ENCODE results near the gene SUPT16H. TPM values are rescaled to one million over a fixed set of nuclear protein-coding genes. Genes with fewer than 3 reads are reported as not detected.

SUPT16H gene
- total RNA-seq, 1 donor from 2014 or later, result 168 TPM

DNA sequence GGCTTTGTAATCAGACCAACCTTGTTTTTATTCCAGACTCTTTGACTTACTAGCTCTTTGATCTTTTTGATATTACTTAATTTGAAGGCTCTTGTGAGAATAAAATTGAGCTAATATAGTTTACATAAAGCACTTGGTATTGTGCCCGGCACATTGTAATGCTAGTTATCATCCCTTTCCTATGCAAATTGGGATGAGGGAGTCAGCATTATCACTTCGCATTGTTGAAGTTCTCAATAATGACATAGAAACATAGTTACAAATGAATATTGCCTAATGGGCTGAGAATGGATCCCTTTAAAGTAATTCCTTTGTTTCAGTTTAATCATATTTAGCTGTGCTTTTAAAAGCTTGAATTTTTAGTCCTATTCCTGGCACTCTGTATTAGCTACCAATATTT lies 36.6 kb downstream of the SUPT16H start:
- Mint-ChIP-seq H3K27me3 (ENCODE audit: low read depth) (peaks cover 1% of the 10 kb centered on the region), H3K27ac (no peak overlapping the region), H3K36me3 (ENCODE audit: low read depth) (peaks cover 17% of the 10 kb centered on the region), H3K4me1 (ENCODE audit: low read depth) (peaks cover 6% of the 10 kb centered on the region), H3K4me3 (ENCODE audit: low read depth) (no peak overlapping the region), H3K9me3 (no peaks in the 10 kb centered on the region)
- no peak for DNase-seq (ENCODE audit: low spot score)
- intact Hi-C loops (cut with micrococcal nuclease), result no loop called here

- H3K27me3 Mint-ChIP-seq (ENCODE audit: low read depth), result peaks cover 1% of the 10 kb centered on the region
- no peak overlapping the region for H3K27ac Mint-ChIP-seq
- H3K36me3 Mint-ChIP-seq (ENCODE audit: low read depth), result peaks cover 12% of the 10 kb centered on the region
- H3K4me1 Mint-ChIP-seq (ENCODE audit: low read depth), result peaks cover 6% of the 10 kb centered on the region
- intact Hi-C loops (cut with micrococcal nuclease), result no loop called here
- H3K9me3 Mint-ChIP-seq, result no peaks in the 10 kb centered on the region
- no peak overlapping the region for H3K4me3 Mint-ChIP-seq (ENCODE audit: low read depth)
- no peak for DNase-seq (ENCODE audit: low spot score)
Observed at GRCh38 chr14:21346532-21347135, 37.2 kb downstream of the SUPT16H start.

GRCh38 chr14:21343035-21343794 lies 40.6 kb downstream of the SUPT16H start:
- DNase-seq (ENCODE audit: low spot score), result no peak
- intact Hi-C loops (cut with micrococcal nuclease), result no loop called here
- peaks cover 1% of the 10 kb centered on the region for H3K27me3 Mint-ChIP-seq (ENCODE audit: low read depth)
- H3K4me1 Mint-ChIP-seq (ENCODE audit: low read depth), result peaks cover 6% of the 10 kb centered on the region
- no peaks in the 10 kb centered on the region for H3K36me3 Mint-ChIP-seq (ENCODE audit: low read depth)
- H3K4me3 Mint-ChIP-seq (ENCODE audit: low read depth), result no peak overlapping the region
- no peak overlapping the region for H3K27ac Mint-ChIP-seq
- H3K9me3 Mint-ChIP-seq, result no peaks in the 10 kb centered on the region

- H3K9me3 Mint-ChIP-seq, result no peaks in the 10 kb centered on the region
- no peaks in the 10 kb centered on the region for H3K4me1 Mint-ChIP-seq (ENCODE audit: low read depth)
- no peak overlapping the region for H3K27ac Mint-ChIP-seq
- DNase-seq (ENCODE audit: low spot score), result no peak
- no peak overlapping the region for H3K4me3 Mint-ChIP-seq (ENCODE audit: low read depth)
- peaks cover 10% of the 10 kb centered on the region for H3K27me3 Mint-ChIP-seq (ENCODE audit: low read depth)
- intact Hi-C loops (cut with micrococcal nuclease), result no loop called here
- H3K36me3 Mint-ChIP-seq (ENCODE audit: low read depth), result no peaks in the 10 kb centered on the region
Observed at GRCh38 chr14:21334202-21334906, 49.5 kb downstream of the SUPT16H start.

GRCh38 chr14:21332950-21333349 lies 50.9 kb downstream of the SUPT16H start:
- Mint-ChIP-seq H3K27me3 (ENCODE audit: low read depth) (peaks cover 10% of the 10 kb centered on the region), H3K9me3 (no peaks in the 10 kb centered on the region), H3K4me1 (ENCODE audit: low read depth) (no peaks in the 10 kb centered on the region), H3K36me3 (ENCODE audit: low read depth) (no peaks in the 10 kb centered on the region), H3K4me3 (ENCODE audit: low read depth) (no peak overlapping the region), H3K27ac (no peak overlapping the region)
- intact Hi-C loops (cut with micrococcal nuclease), result no loop called here
- DNase-seq (ENCODE audit: low spot score), result no peak

DNA sequence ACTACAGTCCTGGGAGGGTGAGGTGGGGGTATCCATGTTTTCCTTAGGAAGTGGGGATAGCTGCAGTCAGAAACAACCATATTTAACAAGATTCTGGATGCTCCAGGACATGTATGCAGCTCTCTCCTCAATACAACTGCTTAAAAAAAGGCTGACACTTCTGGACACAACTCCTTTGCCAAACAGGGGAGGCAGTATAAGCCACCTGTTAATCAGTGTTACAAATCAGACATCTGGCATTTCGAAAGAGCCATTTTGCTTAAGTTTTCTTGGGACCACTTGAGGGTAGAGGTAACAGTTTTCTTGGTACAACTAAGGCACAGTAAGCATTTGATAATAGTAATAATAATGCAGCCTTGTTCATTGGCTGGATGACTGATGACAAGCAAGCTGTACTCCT lies 56.8 kb downstream of the SUPT16H start:
- Mint-ChIP-seq H3K27ac (no peak overlapping the region), H3K4me3 (ENCODE audit: low read depth) (no peak overlapping the region), H3K4me1 (ENCODE audit: low read depth) (no peaks in the 10 kb centered on the region), H3K9me3 (no peaks in the 10 kb centered on the region), H3K36me3 (ENCODE audit: low read depth) (no peaks in the 10 kb centered on the region), H3K27me3 (ENCODE audit: low read depth) (peaks cover 12% of the 10 kb centered on the region)
- intact Hi-C loops (cut with micrococcal nuclease), result no loop called here
- DNase-seq (ENCODE audit: low spot score), result no peak

DNA sequence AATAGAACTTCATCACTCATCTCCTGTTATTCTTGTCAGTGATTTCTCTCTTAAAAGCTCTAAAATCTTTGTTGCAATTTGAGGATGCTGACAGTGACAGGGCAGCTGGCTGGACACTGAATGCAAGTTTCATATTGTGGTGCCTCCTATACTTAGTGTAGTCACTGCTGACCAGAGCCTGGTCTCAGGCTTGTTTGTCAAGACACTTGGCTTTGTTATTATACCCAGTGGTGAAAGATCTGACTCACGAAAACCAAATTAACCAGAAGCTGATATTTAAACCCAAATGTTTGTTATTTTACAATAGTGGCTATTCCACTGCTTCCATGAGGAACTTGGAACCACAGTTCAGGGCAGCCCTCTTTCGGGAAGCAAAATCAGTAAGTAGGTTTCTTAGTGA lies 61.1 kb downstream of the SUPT16H start:
- intact Hi-C loops (cut with micrococcal nuclease), result no loop called here
- H3K4me1 Mint-ChIP-seq (ENCODE audit: low read depth), result peaks cover 5% of the 10 kb centered on the region
- H3K9me3 Mint-ChIP-seq, result no peaks in the 10 kb centered on the region
- no peaks in the 10 kb centered on the region for H3K36me3 Mint-ChIP-seq (ENCODE audit: low read depth)
- H3K4me3 Mint-ChIP-seq (ENCODE audit: low read depth), result no peak overlapping the region
- no peak overlapping the region for H3K27ac Mint-ChIP-seq
- DNase-seq (ENCODE audit: low spot score), result no peak
- H3K27me3 Mint-ChIP-seq (ENCODE audit: low read depth), result peaks cover 15% of the 10 kb centered on the region

- Mint-ChIP-seq H3K36me3 (ENCODE audit: low read depth) (no peaks in the 10 kb centered on the region), H3K27me3 (ENCODE audit: low read depth) (peaks cover 16% of the 10 kb centered on the region), H3K4me3 (ENCODE audit: low read depth) (no peak overlapping the region), H3K4me1 (ENCODE audit: low read depth) (peaks cover 5% of the 10 kb centered on the region), H3K27ac (no peak overlapping the region), H3K9me3 (no peaks in the 10 kb centered on the region)
- intact Hi-C loops (cut with micrococcal nuclease), result no loop called here
- DNase-seq (ENCODE audit: low spot score), result no peak
Observed at GRCh38 chr14:21320913-21321312, 62.9 kb downstream of the SUPT16H start.

DNA sequence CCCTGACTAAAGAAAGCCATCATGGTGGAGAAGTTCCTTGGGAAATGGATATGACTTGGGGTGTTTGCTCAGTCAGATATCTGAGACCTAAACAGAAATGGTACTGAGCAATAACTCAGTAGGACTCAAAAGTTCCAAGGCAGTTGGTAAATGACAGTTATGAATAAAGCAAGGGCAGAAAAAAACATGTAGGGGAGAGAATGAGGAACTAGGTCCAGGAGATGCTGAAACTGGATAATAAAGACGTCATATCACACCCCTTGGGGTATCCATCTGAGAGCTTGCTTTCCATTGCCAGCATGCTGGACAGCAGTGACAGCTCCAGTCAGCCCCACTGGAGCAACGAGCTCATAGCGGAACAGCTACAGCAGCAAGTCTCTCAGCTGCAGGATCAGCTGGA lies 66.4 kb downstream of the SUPT16H start:
- no peak overlapping the region for H3K27ac Mint-ChIP-seq
- no peak for DNase-seq (ENCODE audit: low spot score)
- no peak overlapping the region for H3K4me3 Mint-ChIP-seq (ENCODE audit: low read depth)
- H3K27me3 Mint-ChIP-seq (ENCODE audit: low read depth), result peaks cover 6% of the 10 kb centered on the region
- no peaks in the 10 kb centered on the region for H3K36me3 Mint-ChIP-seq (ENCODE audit: low read depth)
- intact Hi-C loops (cut with micrococcal nuclease), result no loop called here
- peaks cover 5% of the 10 kb centered on the region for H3K4me1 Mint-ChIP-seq (ENCODE audit: low read depth)
- no peaks in the 10 kb centered on the region for H3K9me3 Mint-ChIP-seq

DNA sequence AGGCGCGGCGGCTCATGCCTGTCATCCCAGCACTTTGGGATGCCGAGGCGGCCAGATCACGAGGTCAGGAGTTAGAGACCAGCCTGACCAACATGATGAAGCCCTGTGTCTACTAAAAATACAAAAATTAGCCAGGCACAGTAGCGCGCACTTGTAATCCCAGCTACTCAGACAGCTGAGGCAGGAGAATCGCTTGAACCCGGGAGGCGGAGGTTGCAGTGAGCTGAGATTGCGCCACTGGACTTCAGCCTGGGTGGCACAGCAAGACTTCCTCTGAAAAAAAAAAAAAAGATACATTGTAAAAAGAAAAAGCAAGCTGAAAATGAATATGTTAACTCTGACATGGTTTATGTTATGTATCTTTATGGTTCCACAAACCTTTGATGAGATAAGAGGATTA lies 70.3 kb downstream of the SUPT16H start:
- Mint-ChIP-seq H3K36me3 (ENCODE audit: low read depth) (no peaks in the 10 kb centered on the region), H3K27ac (no peak overlapping the region), H3K4me1 (ENCODE audit: low read depth) (peaks cover 10% of the 10 kb centered on the region), H3K27me3 (ENCODE audit: low read depth) (peaks cover 4% of the 10 kb centered on the region), H3K4me3 (ENCODE audit: low read depth) (no peak overlapping the region), H3K9me3 (no peaks in the 10 kb centered on the region)
- DNase-seq (ENCODE audit: low spot score), result no peak
- intact Hi-C loops (cut with micrococcal nuclease), result no loop called here

DNA sequence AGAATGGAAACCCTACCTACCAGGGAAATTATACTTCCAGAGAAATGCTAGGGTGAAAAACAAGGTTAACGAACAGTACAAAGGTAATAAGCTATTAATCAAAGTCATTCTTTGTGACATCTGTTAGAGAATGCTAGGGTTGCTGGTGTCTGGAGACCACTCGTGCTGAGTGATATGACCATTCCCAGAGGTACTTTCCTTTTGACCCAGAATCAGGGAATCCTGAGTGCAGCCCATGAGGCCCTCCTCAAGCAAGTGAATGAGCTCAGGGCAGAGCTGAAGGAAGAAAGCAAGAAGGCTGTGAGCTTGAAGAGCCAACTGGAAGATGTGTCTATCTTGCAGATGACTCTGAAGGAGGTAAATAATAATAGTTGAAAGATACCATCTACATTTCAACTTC lies 72.2 kb downstream of the SUPT16H start:
- H3K4me1 Mint-ChIP-seq (ENCODE audit: low read depth), result peaks cover 17% of the 10 kb centered on the region
- H3K27me3 Mint-ChIP-seq (ENCODE audit: low read depth), result peaks cover 5% of the 10 kb centered on the region
- DNase-seq (ENCODE audit: low spot score), result no peak
- H3K36me3 Mint-ChIP-seq (ENCODE audit: low read depth), result no peaks in the 10 kb centered on the region
- intact Hi-C loops (cut with micrococcal nuclease), result no loop called here
- H3K9me3 Mint-ChIP-seq, result no peaks in the 10 kb centered on the region
- no peak overlapping the region for H3K4me3 Mint-ChIP-seq (ENCODE audit: low read depth)
- H3K27ac Mint-ChIP-seq, result no peak overlapping the region

DNA sequence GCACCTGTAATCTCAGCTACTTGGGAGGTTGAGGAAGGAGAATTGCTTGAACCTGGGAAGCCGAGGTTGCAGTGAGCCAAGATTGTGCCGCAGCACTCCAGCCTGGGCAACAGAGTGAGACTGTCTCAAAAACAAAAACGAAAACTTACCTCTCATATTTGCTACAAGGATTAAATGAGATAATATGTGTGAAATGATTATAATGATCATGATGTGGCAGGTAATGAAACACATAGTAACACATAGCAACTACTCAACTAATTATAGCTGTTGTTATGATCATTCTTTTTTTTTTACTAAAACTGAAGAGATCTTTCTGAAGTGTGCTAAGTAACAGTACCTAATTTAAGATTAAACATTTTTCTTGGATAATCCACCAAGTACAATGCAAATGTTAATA lies 73.9 kb downstream of the SUPT16H start:
- intact Hi-C loops (cut with micrococcal nuclease), result loop anchor here (2.0 kb wide), 1 partner anchor 41 kb away; the partner anchor contains the start of gene HNRNPC
- Mint-ChIP-seq H3K9me3 (no peaks in the 10 kb centered on the region), H3K36me3 (ENCODE audit: low read depth) (no peaks in the 10 kb centered on the region), H3K27ac (no peak overlapping the region), H3K27me3 (ENCODE audit: low read depth) (peaks cover 6% of the 10 kb centered on the region), H3K4me3 (ENCODE audit: low read depth) (no peak overlapping the region), H3K4me1 (ENCODE audit: low read depth) (peaks cover 17% of the 10 kb centered on the region)
- DNase-seq (ENCODE audit: low spot score), result no peak

DNA sequence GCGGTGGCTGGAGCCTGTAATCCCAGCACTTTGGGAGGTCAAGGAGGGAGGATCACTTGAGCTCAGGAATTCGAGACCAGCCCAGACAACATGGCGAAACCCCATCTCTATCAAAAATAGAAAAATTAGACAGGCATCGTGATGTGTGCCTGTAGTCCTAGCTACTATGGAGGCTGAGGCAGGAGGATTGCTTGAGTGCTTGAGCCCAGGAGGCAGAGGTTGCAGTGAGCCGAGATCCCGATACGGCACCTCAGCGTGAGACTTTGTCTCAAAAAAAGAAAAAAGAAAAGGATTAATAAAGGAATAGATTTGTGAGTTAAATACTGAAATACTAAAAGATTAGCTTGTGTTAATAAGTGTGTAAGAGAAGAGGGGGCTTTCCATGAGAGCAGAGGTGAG lies 74.6 kb downstream of the SUPT16H start:
- no peak for DNase-seq (ENCODE audit: low spot score)
- Mint-ChIP-seq H3K4me1 (ENCODE audit: low read depth) (peaks cover 17% of the 10 kb centered on the region), H3K4me3 (ENCODE audit: low read depth) (peak overlapping the region; percentile 74), H3K27me3 (ENCODE audit: low read depth) (peaks cover 6% of the 10 kb centered on the region), H3K36me3 (ENCODE audit: low read depth) (no peaks in the 10 kb centered on the region), H3K27ac (peak overlapping the region; percentile 53), H3K9me3 (no peaks in the 10 kb centered on the region)
- intact Hi-C loops (cut with micrococcal nuclease), result loop anchor here (2.0 kb wide), 1 partner anchor 40 kb away; the partner anchor contains the start of gene HNRNPC
